Stimulated activated memory B cell treated with anti-CD40 and anti-IgM and Interleukin-4, amounts not matched to agents 10 μg/mL and 1 μg/mL and 100 μg/mL, for 72 hours (primary cell): ENCODE data around the gene KCNMB2.
A peak's percentile ranks its signal among the peaks of the same experiment; 100 is the strongest.

Experiments
- ATAC-seq: fragments of 150-1000 bp; cut with Tn5 transposase; 2 replicates; pipeline ENCODE4 v1.10.0; 2021
- H3K27ac Mint-ChIP-seq: one replicate; pipeline ENCODE4 v1.8.0; 2022; ENCODE audit warnings: mild to moderate bottlenecking, mixed read lengths
- H3K27me3 Mint-ChIP-seq: one replicate; pipeline ENCODE4 v1.8.0; 2022; ENCODE audit warnings: mixed read lengths
- H3K36me3 Mint-ChIP-seq: one replicate; pipeline ENCODE4 v1.8.0; 2022; ENCODE audit warnings: mixed read lengths
- H3K4me1 Mint-ChIP-seq: one replicate; pipeline ENCODE4 v1.8.0; 2022; ENCODE audit warnings: mixed read lengths
- H3K4me3 Mint-ChIP-seq: one replicate; pipeline ENCODE4 v1.8.0; 2022; ENCODE audit warnings: mild to moderate bottlenecking, moderate library complexity, mixed read lengths
- H3K9me3 Mint-ChIP-seq: one replicate; pipeline ENCODE4 v1.8.0; 2022; ENCODE audit warnings: mixed read lengths

Gene KCNMB2

GRCh38 chr3:178536211-178537079 lies at the start of gene KCNMB2:
TSS of gene KCNMB2 (plus strand) at chr3:178536436.
- Mint-ChIP-seq H3K27me3 (peaks cover 49% of the 10 kb centered on the region), H3K9me3 (peaks cover 1% of the 10 kb centered on the region), H3K4me1 (peaks cover 8% of the 10 kb centered on the region), H3K4me3 (peak within 1 kb of the TSS; percentile 7), H3K27ac (no peak within 1 kb of the TSS), H3K36me3 (no peaks in the 10 kb centered on the region)
- ATAC-seq: no peak

GRCh38 chr3:178486903-178487302 lies 49.3 kb upstream of the KCNMB2 start:
- no peaks in the 10 kb centered on the region for H3K4me1 Mint-ChIP-seq
- H3K9me3 Mint-ChIP-seq: no peaks in the 10 kb centered on the region
- H3K4me3 Mint-ChIP-seq: no peak overlapping the region
- H3K36me3 Mint-ChIP-seq: no peaks in the 10 kb centered on the region
- H3K27me3 Mint-ChIP-seq: no peaks in the 10 kb centered on the region
- ATAC-seq: no peak
- H3K27ac Mint-ChIP-seq: no peak overlapping the region

DNA sequence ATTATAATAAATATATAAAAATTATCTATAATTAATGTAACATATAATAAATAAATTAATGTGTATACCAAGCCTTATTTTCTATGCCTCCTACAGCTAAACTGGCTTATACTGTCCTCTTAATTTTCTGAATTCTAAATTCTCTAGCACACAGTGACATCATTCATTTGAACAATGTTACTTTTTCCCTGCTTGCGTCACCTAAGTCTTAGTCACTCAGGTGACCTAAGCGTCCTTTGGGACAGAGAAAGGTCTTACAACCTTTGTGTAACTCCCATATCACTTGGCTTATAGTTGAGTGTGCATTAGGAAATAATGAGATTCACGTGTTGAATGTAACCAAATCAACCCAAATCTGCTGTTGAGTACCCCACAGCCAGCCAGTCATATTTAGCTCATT lies 48.5 kb upstream of the KCNMB2 start:
- no peak for ATAC-seq
- no peaks in the 10 kb centered on the region for H3K36me3 Mint-ChIP-seq

DNA sequence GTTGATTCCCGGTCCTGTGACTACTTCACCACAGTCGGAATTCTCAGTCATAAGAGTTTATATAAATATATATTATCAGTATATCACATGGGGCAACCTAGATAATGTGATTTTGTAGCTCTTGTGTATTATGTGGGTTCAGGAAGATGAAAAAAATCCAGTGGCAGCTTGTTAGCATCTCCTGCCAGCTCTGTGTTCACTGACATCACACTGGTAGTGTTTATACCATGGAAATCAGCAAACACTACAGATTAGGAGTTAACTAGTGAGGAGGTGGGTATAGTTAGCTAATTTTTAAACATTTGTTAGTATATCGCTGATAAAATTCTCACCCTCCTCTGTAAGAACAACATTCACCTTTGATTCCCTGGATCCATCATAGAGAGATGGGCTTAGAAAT lies 44.5 kb upstream of the KCNMB2 start:
- Mint-ChIP-seq H3K9me3 (peaks cover 6% of the 10 kb centered on the region), H3K4me3 (no peak overlapping the region), H3K27me3 (no peaks in the 10 kb centered on the region), H3K27ac (no peak overlapping the region), H3K36me3 (peaks cover 5% of the 10 kb centered on the region), H3K4me1 (no peaks in the 10 kb centered on the region)
- ATAC-seq: no peak

More for the DNA sequence above, 48.5 kb upstream of the KCNMB2 start:
- H3K4me1 Mint-ChIP-seq: no peaks in the 10 kb centered on the region
- H3K27ac Mint-ChIP-seq: no peak overlapping the region
- no peaks in the 10 kb centered on the region for H3K9me3 Mint-ChIP-seq
- H3K27me3 Mint-ChIP-seq: no peaks in the 10 kb centered on the region
- H3K4me3 Mint-ChIP-seq: no peak overlapping the region

DNA sequence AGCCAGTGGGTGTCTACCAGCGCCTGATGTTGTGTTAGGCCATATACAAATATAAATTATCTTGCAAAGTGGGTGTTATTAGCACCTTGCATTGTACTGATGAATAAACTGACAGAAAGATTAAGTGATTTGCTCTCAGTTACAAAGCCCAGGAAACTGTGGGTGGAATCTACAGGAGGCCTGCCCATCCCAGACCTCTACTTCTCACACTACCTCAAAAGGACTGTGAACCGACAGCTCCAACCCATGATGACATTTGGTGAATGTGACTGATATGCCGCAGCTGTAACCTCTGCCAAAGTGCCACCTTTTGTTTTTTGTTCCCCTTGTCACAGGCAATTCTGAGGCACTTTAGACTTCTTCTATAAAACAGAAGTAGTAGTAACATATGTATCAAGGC lies 43.7 kb upstream of the KCNMB2 start:
- Mint-ChIP-seq H3K4me3 (no peak overlapping the region), H3K4me1 (no peaks in the 10 kb centered on the region), H3K27me3 (no peaks in the 10 kb centered on the region), H3K9me3 (peaks cover 6% of the 10 kb centered on the region), H3K36me3 (peaks cover 5% of the 10 kb centered on the region), H3K27ac (no peak overlapping the region)
- ATAC-seq: no peak

DNA sequence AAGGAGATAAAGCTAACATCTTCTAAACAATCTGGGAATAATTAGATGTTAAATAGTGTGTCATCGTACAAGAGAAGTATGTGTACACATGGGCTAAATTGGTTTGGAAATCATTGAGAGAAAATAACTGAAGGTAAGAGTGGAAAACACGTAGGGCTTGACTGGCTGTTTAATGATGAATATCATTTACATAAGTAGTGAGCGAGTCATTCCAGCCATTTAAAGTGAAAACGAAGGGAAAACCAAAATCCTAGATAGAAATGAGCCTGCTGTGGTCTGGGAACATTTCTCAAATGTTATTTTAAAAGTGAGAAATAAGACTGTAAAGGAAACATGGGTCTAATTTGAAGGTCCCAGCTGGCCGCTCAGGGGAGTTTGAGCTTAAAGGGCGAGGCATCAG lies 41.9 kb upstream of the KCNMB2 start:
- ATAC-seq: no peak
- Mint-ChIP-seq H3K4me3 (no peak overlapping the region), H3K36me3 (peaks cover 5% of the 10 kb centered on the region)

DNA sequence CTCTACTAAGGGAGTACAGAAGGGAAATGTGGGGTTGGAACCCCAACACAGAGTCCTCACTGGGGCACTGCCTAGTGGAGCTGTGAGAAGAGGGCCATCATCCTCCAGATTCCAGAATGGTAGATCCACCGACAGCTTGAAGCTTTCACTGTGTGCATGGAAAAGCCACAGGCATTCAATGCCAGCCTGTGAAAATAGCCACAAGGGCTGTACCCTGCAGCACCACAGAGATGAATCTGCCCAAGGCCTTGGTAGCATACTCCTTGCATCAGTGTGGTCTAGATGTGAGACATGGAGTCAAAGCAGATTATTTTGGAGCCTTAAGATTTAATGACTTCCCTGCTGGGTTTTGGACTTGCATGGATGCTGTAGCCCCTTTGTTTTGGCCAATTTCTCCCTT lies 39.3 kb upstream of the KCNMB2 start:
- Mint-ChIP-seq H3K4me1 (no peaks in the 10 kb centered on the region), H3K27me3 (no peaks in the 10 kb centered on the region), H3K4me3 (no peak overlapping the region), H3K27ac (no peak overlapping the region), H3K9me3 (peaks cover 10% of the 10 kb centered on the region), H3K36me3 (peaks cover 5% of the 10 kb centered on the region)
- no peak for ATAC-seq

More for the DNA sequence above, 41.9 kb upstream of the KCNMB2 start:
- Mint-ChIP-seq H3K27ac (no peak overlapping the region), H3K9me3 (peaks cover 10% of the 10 kb centered on the region), H3K4me1 (no peaks in the 10 kb centered on the region), H3K27me3 (no peaks in the 10 kb centered on the region)

DNA sequence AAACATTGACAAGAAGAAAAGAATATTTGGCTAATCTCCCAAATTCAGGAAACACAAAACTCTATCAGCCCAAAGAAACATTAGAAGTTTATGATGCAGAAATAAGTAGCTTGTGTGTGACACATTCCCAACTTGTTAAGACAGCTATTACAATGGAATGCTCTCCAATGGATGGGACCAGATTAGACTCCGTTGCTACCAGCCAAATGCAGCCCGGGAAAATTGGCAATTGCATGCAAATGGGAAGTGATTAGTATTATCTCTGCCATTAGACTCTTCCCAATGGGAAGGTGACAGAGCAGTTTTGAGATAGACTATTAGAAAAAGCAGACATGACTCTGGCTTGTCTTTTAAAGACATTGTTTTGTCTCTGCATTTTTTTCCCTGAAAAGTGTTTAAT lies 37.4 kb upstream of the KCNMB2 start:
- Mint-ChIP-seq H3K36me3 (peaks cover 5% of the 10 kb centered on the region), H3K4me1 (no peaks in the 10 kb centered on the region), H3K9me3 (peaks cover 10% of the 10 kb centered on the region), H3K4me3 (no peak overlapping the region), H3K27ac (no peak overlapping the region), H3K27me3 (no peaks in the 10 kb centered on the region)
- ATAC-seq: no peak

DNA sequence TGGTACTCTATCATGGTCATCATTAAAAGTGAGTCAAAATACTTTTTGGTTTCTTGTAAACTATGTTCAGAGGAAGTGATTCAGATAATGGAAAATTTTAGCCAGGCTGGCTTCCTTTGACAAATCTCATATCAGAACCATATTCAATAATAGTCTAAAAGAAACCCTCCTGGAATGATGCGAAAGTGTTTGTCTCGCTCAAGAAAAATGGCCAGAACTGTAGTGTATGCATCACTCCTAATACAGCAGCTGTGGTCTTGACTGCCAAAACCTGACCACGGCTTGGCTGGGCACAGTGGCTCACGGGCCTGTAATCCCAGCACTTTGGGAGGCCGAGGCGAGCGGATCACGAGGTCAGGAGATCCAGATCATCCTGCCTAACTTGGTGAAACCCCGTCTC lies 35.6 kb upstream of the KCNMB2 start:
- ATAC-seq: no peak
- no peaks in the 10 kb centered on the region for H3K27me3 Mint-ChIP-seq
- peaks cover 5% of the 10 kb centered on the region for H3K36me3 Mint-ChIP-seq
- no peak overlapping the region for H3K27ac Mint-ChIP-seq
- H3K4me3 Mint-ChIP-seq: no peak overlapping the region
- H3K4me1 Mint-ChIP-seq: no peaks in the 10 kb centered on the region
- H3K9me3 Mint-ChIP-seq: peaks cover 8% of the 10 kb centered on the region

DNA sequence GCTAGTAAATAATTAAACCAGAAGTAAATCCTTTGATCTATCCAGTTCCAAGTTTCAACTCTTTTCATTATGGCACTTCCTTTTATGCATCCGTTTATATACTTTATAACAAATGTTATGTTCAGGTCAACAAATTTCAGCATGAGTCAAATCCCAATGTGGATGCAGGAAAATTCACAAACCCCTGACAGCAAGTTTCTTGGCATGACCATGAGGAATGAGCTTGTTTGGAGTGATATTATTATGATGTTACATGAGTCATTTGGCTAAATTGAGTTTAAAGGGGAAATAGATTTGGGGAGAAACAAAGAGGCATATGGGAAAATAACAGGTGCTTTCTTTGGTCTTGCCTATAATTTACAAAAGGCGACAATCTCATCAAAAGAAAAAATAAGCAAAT lies 32.1 kb upstream of the KCNMB2 start:
- H3K27ac Mint-ChIP-seq: no peak overlapping the region
- H3K4me3 Mint-ChIP-seq: no peak overlapping the region
- H3K36me3 Mint-ChIP-seq: no peaks in the 10 kb centered on the region
- H3K27me3 Mint-ChIP-seq: no peaks in the 10 kb centered on the region
- H3K9me3 Mint-ChIP-seq: no peaks in the 10 kb centered on the region
- H3K4me1 Mint-ChIP-seq: no peaks in the 10 kb centered on the region
- ATAC-seq: no peak

DNA sequence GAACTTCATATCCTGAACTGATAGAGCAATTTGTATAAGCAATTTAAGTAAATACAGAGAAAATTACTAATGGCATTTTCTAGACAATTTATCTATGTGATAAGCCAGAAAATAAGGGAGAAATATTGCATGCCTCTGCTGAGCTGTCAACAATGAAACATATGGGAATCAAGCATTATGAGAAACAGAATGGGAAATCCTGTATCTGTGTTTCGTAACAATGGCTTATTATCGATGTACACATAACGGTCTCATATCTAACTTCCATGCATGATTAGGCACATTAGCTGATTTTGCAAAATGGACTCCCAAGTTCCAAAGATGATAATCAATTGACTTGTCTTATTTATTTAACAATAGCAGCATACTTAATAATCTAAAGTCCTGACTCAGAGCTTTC lies 30.4 kb upstream of the KCNMB2 start:
- Mint-ChIP-seq H3K27ac (no peak overlapping the region), H3K4me3 (no peak overlapping the region), H3K36me3 (no peaks in the 10 kb centered on the region), H3K27me3 (no peaks in the 10 kb centered on the region), H3K4me1 (no peaks in the 10 kb centered on the region), H3K9me3 (no peaks in the 10 kb centered on the region)
- no peak for ATAC-seq

DNA sequence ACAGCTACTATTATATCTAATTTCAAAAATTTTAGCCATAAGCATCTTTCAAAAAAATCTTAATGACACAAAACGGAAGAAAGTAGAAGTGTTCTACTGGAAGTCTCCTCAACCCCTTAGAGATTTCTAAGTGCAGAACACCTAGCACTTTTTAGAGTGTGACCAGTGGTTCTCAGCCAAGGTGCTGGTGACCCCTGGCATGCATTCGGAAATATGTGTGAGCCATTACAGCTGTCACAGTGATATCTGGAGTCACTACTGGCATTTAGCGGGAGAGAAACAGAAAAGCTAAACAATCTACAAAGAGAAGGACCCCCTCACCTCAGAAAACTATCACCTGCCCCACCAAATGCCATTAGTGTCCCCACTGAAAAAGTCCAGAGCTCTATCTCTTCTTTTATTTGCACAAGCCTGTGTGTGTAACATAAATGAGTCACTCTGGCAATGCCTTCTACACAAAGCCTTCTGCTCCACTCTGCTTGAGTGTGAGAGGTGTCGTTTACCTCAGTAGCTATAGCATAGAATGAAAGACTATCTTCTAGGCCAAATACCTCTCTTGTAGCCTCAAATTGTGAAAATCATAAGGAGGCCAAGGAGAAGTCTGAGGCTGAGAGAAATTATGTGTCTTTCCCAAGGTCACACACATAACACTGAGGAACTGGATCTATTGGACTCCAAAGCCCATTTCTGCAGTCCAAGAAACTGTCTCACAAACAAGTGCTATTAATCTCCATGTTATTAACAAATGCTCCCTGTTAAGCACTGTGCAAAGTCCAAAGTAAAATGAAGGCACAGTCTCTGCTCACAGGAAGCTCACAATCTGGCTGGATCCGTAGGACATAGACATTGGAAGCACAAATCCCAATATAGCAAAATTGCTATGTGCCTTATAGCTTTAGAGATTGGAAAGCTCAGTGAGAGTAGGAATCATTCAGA lies 28.5 kb upstream of the KCNMB2 start:
- H3K4me3 Mint-ChIP-seq: no peak overlapping the region
- H3K27ac Mint-ChIP-seq: no peak overlapping the region
- no peaks in the 10 kb centered on the region for H3K27me3 Mint-ChIP-seq
- H3K4me1 Mint-ChIP-seq: no peaks in the 10 kb centered on the region
- H3K36me3 Mint-ChIP-seq: no peaks in the 10 kb centered on the region
- no peaks in the 10 kb centered on the region for H3K9me3 Mint-ChIP-seq
- no peak for ATAC-seq

- Mint-ChIP-seq H3K4me3 (no peak overlapping the region), H3K27ac (no peak overlapping the region), H3K27me3 (no peaks in the 10 kb centered on the region), H3K36me3 (no peaks in the 10 kb centered on the region), H3K4me1 (no peaks in the 10 kb centered on the region), H3K9me3 (no peaks in the 10 kb centered on the region)
- ATAC-seq: no peak
These were observed 27.8 kb upstream of the KCNMB2 start for GRCh38 chr3:178508443-178508825.

DNA sequence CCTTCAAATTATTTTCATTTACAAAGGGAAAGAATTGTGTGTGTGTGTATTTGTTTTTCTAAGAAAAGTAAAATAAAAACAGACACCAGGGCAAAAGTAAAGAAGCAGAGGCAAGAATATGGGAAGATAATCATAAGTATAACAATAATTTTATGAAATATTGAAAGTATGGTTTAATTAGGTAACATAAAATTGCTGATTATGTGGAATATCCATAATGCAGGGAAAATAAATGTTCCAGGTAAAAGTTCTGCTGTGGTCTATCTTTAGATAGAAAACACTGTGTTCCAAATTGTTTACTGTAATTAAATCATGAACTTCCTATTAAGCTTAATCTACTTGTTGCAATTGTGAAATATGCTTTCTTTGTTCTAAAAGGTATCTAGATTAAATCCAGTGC lies 25.7 kb upstream of the KCNMB2 start:
- Mint-ChIP-seq H3K4me3 (no peak overlapping the region), H3K36me3 (no peaks in the 10 kb centered on the region), H3K27me3 (no peaks in the 10 kb centered on the region), H3K4me1 (no peaks in the 10 kb centered on the region), H3K9me3 (no peaks in the 10 kb centered on the region), H3K27ac (no peak overlapping the region)
- no peak for ATAC-seq

GRCh38 chr3:178512647-178513046 lies 23.6 kb upstream of the KCNMB2 start:
- Mint-ChIP-seq H3K27me3 (no peaks in the 10 kb centered on the region), H3K9me3 (no peaks in the 10 kb centered on the region), H3K36me3 (no peaks in the 10 kb centered on the region), H3K4me3 (no peak overlapping the region), H3K4me1 (no peaks in the 10 kb centered on the region), H3K27ac (no peak overlapping the region)
- no peak for ATAC-seq
